Pulmonary artery endothelial cell (primary cell): ENCODE results near the gene SLC33A1. TPM values are rescaled to one million over a fixed set of nuclear protein-coding genes. Genes with fewer than 3 reads are reported as not detected.
"Not testable (repeated sequence)": the region's sequence is repeated elsewhere in the genome, so short reads cannot be mapped to it uniquely, and the experiment has no call there.

Experiments
- DNase-seq: peaks from one replicate; pipeline ENCODE4 v3.0.0-alpha.2; 2011; ENCODE audit warnings: low read depth, low spot score
- total RNA-seq: library from RNA; depleted of rRNA; stranded (reverse); fragments of >200 nt; gene quantifications from 2 replicates; pipeline ENCODE4 v1.2.3, GENCODE V29; 2014

Gene SLC33A1
- 25.5 and 46.4 TPM in 2 replicates for total RNA-seq

DNA sequence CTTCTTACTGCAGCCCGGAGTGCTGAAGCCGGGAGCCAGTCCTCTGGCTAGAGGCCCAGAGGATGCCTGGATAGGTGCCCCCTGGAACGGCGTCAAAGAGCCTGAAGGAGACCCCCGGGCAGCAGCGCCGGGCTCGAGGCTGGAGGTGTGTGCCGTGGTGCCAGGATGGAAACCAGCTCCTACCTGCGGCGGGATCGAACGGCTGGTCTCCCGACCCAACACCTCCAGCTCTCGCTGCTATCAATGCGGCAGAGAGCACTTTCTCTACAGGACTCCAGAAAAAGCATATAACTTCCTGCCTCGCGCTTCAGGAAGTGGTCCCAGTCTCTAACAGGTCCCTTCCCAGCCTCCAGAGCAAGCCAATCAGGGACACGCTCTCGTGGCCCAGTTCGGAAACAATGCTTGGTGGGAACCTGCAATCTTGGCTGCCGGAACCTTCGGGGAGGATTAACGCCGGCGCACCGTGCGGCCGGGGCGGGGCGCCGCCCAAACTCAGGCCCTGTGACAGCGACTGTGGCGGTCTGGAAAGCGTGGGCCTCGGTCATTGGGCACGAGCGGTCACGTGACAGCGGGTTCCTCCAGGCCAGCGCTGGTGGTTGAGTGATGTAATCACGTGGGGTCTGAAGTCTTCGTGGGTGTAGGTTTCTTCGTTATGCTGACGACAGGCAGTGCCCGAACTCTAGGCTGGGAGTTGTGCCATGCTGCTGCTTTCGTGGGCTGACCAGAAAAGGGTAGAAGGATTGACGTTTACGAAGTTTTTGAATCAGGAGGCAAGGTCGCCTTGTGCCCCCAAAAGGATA lies at the start of gene SLC33A1:
Gene SLC33A1 (minus strand): TSS at position 287 of the 800 bp plus-strand sequence. CDS start 430 bp downstream, outside the sequence.
- peak; percentile 97 for DNase-seq

GRCh38 chr3:155895379-155895900 lies 41.2 kb upstream of the SLC33A1 start:
- no peak for DNase-seq

DNA sequence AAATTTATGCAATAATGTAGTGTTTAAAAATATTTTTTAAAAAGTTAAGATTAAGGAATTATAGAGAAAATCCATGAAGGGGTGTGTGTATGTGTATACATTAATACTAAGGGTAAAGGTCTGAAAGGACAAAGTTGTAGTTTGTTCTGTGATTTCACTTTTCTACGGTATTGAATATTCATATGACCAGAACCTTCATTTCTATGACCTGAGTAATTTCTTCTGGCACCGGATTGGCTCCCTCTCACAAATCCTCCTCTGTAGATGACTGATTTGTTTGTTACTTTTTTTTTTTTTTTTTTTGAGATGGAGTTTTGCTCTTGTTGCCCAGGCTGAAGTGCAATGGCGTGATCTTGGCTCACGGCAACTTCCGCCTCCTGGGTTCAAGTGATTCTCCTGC lies 37.1 kb upstream of the SLC33A1 start:
- no peak for DNase-seq

DNA sequence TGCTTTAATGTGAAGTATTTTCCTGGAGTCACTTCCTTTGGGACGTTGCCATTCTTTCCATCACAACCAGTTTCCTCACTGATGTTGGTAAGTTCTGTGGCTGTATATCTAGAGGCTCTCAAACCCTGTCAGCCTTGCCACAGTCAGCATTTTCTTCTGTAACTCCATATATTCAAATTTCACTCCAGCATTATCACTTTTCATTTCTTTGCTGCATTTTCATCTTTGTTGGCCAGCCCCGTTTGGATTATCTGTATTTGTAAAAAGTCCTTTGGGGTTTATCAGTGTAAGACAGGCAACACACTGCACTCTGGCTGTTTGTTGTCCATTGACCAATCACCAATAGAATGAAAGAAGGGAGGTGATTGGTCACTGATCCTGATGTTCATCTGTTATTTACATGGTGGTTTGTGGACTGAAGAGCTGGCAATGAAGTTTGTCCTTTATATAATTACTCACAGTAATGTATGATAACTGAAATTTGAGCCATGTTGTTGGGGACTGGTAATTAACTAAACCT lies 36.5 kb upstream of the SLC33A1 start:
- DNase-seq: peak; percentile 33

GRCh38 chr3:155889952-155890351 lies 35.7 kb upstream of the SLC33A1 start:
- DNase-seq: no peak

DNA sequence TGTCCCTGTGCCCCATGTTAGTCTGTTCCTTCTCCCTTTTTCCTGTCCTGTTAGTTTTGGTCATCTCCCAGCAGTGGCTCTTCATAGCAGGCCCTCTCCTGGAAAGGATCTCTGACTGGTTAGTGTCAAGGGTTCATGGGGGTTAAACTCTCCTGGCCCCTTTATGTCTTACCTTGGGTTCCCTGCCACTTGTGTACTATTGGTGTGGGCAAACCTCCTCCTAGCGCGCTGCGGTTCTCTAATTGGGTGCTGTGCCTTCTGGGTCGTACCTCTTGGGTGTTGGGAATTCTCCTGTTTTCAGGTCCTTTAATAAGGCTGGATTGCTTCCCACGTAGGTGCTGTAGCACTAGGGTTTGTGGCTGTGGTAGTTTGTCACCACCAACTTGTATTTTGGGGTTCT lies 35.0 kb upstream of the SLC33A1 start:
- no peak for DNase-seq

- DNase-seq: no peak
Observed at GRCh38 chr3:155886915-155887314, 32.7 kb upstream of the SLC33A1 start.

DNA sequence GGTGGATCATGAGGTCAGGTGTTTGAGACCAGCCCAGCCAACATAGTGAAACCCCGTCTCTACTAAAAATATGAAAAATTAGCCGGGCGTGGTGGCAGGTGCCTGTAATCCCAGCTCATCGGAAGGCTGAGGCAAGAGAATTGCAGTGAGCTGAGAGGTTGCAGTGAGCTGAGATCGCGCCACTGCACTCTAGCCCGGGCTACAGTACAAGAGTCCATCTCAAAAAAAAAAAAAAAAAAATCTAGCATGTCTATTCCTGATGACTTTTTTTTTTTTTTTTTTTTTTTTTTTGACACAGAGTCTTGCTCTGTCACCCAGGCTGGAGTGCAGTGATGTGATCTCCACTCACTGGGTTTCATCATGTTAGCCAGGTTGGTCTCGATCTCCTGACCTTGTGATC lies 32.1 kb upstream of the SLC33A1 start:
- DNase-seq: not testable (repeated sequence)

GRCh38 chr3:155885292-155885691 lies 31.1 kb upstream of the SLC33A1 start:
- DNase-seq: no peak

DNA sequence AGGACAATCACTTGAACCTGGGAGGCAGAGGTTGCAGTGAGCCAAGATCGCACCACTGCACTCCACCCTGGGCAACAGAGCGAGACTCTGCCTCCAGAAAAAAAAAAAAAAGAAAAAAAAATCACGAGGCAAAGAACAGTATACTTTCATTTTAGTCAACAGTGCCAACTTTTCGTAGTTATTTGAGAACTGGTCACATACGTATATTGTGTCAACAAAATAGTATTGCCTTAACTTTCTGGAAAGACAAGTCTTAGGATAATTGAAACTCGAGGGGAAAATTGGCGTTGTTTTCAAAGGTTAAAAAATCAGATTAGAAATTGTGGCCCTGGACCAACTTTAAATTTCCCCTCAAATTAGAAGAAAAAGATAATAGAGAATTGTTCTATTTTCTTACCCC lies 30.1 kb upstream of the SLC33A1 start:
- no peak for DNase-seq

GRCh38 chr3:155880286-155880685 lies 26.1 kb upstream of the SLC33A1 start:
- no peak for DNase-seq

DNA sequence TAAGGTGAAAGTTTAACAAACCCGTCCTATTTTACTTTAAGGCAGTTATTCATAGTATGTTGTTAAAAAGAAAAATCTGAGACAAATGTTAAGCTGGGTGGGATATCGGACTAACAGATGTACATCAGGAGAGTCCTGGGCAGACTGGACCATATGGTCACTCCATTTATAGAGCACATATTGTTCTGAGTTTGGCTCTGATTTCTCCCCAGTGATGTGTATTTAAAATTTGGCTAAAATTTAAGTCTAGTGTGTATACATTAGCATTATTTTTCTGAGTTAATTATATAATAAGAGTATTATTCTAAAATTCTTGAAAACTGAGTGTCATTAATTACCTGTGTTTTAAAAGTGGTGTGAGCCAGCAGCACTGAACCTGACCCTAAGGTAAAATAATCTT lies 22.3 kb upstream of the SLC33A1 start:
- DNase-seq: no peak

DNA sequence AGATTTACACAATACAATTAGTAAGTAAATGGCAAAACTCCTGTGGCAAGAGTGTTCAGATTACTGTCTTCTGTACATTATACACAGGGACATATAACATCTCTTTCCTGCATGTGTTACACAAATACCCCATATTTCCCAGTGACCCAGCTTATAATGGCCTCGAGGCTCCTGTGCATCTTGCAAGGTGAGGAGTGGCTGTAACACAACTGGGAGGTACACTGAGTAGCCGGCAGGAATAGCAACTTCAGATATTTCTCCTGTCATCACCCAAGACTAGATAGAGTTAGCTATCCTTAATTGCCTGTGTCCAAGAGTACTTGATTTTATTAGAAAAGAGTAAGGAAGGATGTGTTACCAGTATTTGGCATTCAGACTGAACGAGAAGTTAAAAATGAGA lies 21.8 kb upstream of the SLC33A1 start:
- no peak for DNase-seq

- DNase-seq: no peak
Observed at GRCh38 chr3:155872904-155873646, 18.8 kb upstream of the SLC33A1 start.

DNA sequence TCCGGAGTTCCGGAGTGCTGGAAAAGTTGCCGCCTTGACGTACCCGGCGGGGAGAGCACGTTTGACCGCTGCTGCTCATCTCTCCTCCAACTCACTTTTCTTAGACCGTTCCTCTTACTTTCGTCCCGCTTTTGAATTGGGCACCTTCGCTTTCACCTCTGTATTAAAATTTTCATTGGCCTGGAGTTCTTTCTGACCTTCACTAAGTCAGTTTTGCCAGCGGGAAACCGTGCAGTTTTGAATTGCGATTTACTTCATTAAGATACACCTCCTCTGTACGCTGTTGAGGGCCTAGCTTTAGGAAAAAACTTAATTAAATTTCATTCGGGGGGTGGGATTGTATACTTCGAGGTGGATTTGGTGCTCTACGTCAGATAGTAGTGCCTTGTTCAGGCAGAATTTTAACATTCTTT lies 17.5 kb upstream of the SLC33A1 start:
- no peak for DNase-seq

DNA sequence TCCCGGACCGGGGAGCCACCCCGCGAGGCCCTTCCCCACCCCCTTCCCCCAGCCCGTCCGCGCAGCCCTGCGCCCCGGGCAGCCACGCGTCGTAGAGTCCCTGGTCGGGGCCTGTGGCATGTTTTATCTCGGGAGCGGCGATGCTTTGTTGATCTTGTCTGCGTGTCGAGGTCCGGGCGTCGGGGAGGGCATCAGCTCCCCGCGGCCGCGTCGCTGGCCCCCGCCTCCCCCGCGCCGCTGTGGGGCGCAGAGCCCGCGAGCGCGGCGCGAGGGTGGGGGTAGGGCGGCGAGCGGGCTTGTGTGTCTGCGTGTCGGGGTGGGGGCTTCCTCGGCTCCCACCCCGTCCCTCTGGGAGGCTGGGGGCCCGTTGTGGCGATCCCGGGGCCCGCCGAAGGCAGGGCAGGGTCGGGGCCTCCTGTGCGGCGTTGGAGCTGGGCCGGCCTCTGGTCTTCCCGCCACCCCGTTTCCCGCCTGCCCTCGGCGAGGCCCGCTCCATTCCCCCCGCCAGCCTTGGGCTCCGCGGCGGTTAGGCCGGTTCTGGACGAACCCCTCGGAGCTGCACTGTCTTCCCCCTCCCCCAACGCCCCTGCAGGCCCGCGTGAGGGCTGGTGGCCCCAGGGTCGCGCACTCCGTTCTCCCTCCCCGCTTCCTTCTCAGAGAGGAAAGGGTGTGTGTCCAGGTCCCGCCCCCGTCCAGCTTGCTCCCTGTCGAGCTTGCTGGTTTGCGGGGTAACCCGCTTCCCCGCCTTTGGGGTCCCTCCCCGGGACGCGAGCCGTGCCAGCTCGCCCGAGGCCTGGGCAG lies 16.9 kb upstream of the SLC33A1 start:
- no peak for DNase-seq

GRCh38 chr3:155870133-155870944 lies 16.1 kb upstream of the SLC33A1 start, which contains the start of gene GMPS:
Gene GMPS (plus strand): TSS chr3:155870650. CDS start chr3:155870871, 221 bp downstream.
- peak; percentile 69 for DNase-seq

DNA sequence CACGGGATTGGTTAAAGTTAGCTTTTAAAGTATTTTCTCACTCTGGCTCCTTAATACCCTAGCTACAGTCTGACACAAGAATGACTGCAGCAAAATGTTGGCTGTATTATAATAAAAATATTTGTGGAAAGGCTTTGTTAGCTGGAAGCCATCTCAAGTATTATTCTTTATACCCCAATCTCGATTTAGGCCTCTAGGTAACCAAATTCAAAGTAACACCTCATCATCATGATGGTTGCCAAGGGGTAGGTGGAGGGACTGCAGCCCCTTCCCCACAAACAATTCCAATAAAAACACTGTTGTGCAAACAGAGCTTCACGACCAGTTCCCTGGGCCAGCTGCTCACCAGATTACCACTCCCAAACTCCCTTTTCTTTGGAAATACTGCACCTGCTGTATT lies 15.5 kb upstream of the SLC33A1 start:
- DNase-seq: no peak

DNA sequence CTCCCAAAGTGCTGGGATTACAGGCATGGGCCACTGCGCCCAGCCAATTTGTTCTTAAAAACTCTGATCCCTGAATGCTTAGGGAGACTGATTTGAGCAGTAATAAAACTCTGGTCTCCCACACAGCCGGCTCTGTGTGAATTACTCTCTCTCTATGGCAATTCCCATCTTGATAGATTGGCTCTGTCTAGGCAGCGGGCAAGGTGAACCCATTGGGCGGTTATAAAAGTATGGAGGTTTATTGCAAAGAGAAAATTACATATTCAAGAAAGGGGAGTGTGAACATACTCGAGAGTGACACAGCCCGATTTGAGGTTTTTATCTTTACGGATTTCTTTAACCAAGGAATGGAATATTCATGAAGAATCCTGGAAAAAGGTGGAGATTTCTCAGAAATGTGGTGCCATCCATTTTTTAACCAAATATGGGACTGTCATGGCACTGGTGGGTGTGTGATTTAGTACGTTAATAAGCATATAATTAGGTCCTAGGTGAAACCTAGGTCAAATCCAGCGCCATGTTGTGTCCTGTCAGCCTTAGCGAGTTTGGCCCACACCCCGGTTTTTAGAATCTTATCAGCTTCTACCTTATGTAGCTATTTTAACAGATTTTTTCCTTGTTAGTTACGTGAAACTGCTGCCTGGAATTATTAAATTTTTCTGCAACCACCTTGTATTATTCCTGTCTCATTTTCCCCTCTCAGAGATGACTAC lies 9.0 kb upstream of the SLC33A1 start:
- DNase-seq: no peak
